Upper lobe of left lung (tissue), 6 donors: ENCODE data around the gene KIF1C. TPM values are rescaled to one million over a fixed set of nuclear protein-coding genes. Genes with fewer than 3 reads are reported as not detected.
A peak's percentile ranks its signal among the peaks of the same experiment; 100 is the strongest.

Source experiments
- ATAC-seq, 2 donors: fragments of 200-7000 bp; cut with Tn5 transposase; one replicate each; pipeline ENCODE4 v1.9.1; 2022; ENCODE audit warnings: mild to moderate bottlenecking in 2 of 2, moderate library complexity in 2 of 2; ENCODE audit not compliant: low FRiP score in 2 of 2
- DNase-seq, 2 donors: peaks; one replicate each; pipeline ENCODE4 v3.0.0-alpha.2; 2019 to 2020
- H3K27ac ChIP-seq, 4 donors: fragments of 200-600 bp; sonication (generic); one replicate each; pipeline ENCODE4 v1.5.1; 2016 to 2019
- H3K27me3 ChIP-seq, 4 donors: fragments of 200-600 bp; sonication (generic); one replicate each; pipeline ENCODE4 v1.5.1; 2017 to 2019
- H3K36me3 ChIP-seq, 4 donors: fragments of 200-600 bp; sonication (generic); one replicate each; pipeline ENCODE4 v1.5.1; 2016 to 2019
- H3K4me1 ChIP-seq, 4 donors: fragments of 200-600 bp; sonication (generic); one replicate each; pipeline ENCODE4 v1.5.1; 2018 to 2019
- H3K4me3 ChIP-seq, 4 donors: fragments of 200-600 bp; sonication (generic); one replicate each; pipeline ENCODE4 v1.5.1; 2017 to 2019; ENCODE audit warnings: mild to moderate bottlenecking in 2 of 4, moderate library complexity in 1 of 4
- H3K9me3 ChIP-seq, 4 donors: fragments of 200-600 bp; sonication (generic); one replicate each; pipeline ENCODE4 v1.5.1; 2018 to 2019
- EP300 ChIP-seq, 4 donors: sonication (generic); formaldehyde crosslinking; IDR thresholded peaks; one replicate each; pipeline ENCODE4 v1.5.1; 2017; ENCODE audit warnings: antibody characterized with exemption in 4 of 4, control low read depth in 2 of 4
- POLR2A ChIP-seq, 4 donors: fragments of 450-650 bp; IDR thresholded peaks; one replicate each; pipeline ENCODE4 v1.5.1; 2016 to 2017; ENCODE audit warnings: antibody characterized with exemption in 4 of 4, mild to moderate bottlenecking in 2 of 4
- POLR2AphosphoS5 ChIP-seq, 2 donors: sonication (generic); formaldehyde crosslinking; IDR thresholded peaks; one replicate each; pipeline ENCODE4 v1.5.1; 2017; ENCODE audit warnings: antibody characterized with exemption in 2 of 2
- WGBS, 2 donors: methylation state at CpG; one replicate each; pipeline ENCODE4 v1.1.5; 2017 to 2018; 5-methylcytosine and 5-hydroxymethylcytosine counted together
- total RNA-seq, 6 donors: library from RNA; depleted of rRNA in 4 of 6; stranded (reverse); fragments of >200 nt in 4 of 6; gene quantifications; one replicate each; pipeline versions ENCODE4 v1.1.0 to v1.2.1, GENCODE V29; 2016 to 2021
- TF ChIP-seq, protein P1 (sequence below), 6 experiments: fragments of 450-650 bp in 4 of 6; fragments of 200-600 bp in 2 of 6; sonication (generic) in 2 of 6; IDR thresholded peaks; one replicate each; pipeline ENCODE4 v1.5.1; 2016 to 2019; ENCODE audit warnings: antibody characterized with exemption in 6 of 6
- donor health status: DM: no; HTN: no; CAD: no; lungs with moderate emphysema.
- donor health status: DM: no; HTN: yes; CAD: no; lungs with severe emphysema.

KIF1C gene
- total RNA-seq, 6 donors from 2014 or later: 130 to 270 (median 206) TPM

DNA sequence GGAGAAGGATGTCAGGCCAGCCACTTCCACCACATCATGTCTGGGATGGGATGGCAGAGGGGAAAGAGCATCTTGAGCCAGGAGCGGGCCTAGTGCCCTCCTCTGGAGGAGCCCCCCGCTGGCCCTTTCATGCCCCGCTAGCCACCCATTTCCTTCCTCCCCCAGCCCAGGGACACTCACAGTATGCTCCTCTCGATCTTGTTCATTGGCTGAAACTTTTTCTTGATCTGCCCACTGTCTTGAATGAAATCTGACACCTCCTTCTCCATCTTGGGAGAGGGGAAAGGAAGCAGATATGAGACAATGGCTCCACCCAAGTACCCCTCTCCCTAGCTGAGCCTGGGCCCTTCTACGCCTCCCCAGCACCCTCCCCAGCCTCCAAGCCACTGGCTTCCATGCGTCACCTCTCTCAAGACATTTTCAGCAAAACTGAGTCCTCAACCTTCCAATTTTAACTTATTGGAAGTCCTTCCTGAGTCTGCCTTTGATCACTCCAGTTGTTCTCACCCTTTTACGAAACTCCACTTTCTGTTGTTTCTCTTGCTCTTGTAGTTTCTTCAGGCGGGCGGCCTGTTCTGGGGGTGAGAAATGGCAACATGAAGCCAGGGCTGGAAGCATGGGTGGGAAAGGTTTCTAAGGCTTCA, 37.3 kb upstream of the KIF1C start:
- DNase-seq (no peak), ATAC-seq (no peak)
- Histone ChIP-seq H3K36me3 (peaks cover 9 to 34% (median 28%) of the 10 kb centered on the region in 4 donors), H3K27me3 (no peaks in the 10 kb centered on the region), H3K4me3 (no peak overlapping the region), H3K9me3 (no peaks in the 10 kb centered on the region), H3K27ac (no peak overlapping the region), H3K4me1 (peaks cover 0 to 2% (median 1%) of the 10 kb centered on the region in 4 donors)
- TF ChIP-seq, protein P1, sequence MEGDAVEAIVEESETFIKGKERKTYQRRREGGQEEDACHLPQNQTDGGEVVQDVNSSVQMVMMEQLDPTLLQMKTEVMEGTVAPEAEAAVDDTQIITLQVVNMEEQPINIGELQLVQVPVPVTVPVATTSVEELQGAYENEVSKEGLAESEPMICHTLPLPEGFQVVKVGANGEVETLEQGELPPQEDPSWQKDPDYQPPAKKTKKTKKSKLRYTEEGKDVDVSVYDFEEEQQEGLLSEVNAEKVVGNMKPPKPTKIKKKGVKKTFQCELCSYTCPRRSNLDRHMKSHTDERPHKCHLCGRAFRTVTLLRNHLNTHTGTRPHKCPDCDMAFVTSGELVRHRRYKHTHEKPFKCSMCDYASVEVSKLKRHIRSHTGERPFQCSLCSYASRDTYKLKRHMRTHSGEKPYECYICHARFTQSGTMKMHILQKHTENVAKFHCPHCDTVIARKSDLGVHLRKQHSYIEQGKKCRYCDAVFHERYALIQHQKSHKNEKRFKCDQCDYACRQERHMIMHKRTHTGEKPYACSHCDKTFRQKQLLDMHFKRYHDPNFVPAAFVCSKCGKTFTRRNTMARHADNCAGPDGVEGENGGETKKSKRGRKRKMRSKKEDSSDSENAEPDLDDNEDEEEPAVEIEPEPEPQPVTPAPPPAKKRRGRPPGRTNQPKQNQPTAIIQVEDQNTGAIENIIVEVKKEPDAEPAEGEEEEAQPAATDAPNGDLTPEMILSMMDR (IDR thresholded peaks at IDR 0.05): no peak
- no peak for TF ChIP-seq EP300 (IDR thresholded peaks at IDR 0.05)
- no peak for TF ChIP-seq POLR2AphosphoS5 (IDR thresholded peaks at IDR 0.05)
- 89 to 90% methylated on average over 9 of the region's 9 CpGs for WGBS, 2 donors

DNA sequence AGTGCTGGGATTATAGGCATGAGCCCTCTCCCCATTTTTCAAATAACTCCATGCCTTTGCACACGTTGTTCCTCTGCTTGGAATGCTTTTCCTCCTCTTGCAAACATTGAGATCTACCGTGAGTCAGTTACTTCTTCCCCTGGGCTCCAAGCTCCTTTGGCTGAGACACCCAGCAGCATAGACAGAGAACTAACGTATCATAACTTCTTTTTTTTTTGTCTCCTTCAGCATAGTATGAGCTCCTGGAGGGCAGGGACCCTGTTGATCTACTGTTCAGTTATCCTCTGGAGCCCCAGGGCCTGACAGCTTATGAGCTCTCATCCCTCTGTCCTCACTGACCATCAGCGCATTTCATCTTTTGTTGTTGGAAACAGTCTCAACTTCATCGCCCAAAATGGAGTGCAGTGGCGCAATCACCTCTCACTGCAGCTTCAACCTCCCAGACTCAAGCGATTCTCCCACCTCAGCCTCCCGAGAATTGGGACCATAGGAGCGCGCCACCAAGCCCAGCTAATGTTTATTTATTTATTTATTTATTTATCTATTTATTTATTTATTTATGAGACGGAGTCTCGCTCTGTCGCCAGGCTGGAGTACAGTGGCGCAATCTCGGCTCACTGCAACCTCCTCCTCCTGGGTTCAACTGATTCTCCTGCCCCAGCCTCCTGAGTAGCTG, 32.3 kb upstream of the KIF1C start:
- DNase-seq: no peak
- Histone ChIP-seq H3K4me3 (peak overlapping the region in 1 of 4 donors; percentile 85), H3K4me1 (peaks cover 26 to 34% (median 29%) of the 10 kb centered on the region in 4 donors), H3K36me3 (peaks cover 4 to 29% (median 21%) of the 10 kb centered on the region in 4 donors), H3K27me3 (no peaks in the 10 kb centered on the region), H3K9me3 (no peaks in the 10 kb centered on the region), H3K27ac (peak overlapping the region; percentile 90 to 95 (median 94))
- ATAC-seq: no peak
- WGBS, 2 donors: 93 to 95% methylated on average over 15 of the region's 15 CpGs
- TF ChIP-seq, protein P1 (IDR thresholded peaks at IDR 0.05): no peak
- TF ChIP-seq POLR2AphosphoS5 (IDR thresholded peaks at IDR 0.05) (no peak), EP300 (IDR thresholded peaks at IDR 0.05) (no peak), POLR2A (IDR thresholded peaks at IDR 0.05) (no peak)

DNA sequence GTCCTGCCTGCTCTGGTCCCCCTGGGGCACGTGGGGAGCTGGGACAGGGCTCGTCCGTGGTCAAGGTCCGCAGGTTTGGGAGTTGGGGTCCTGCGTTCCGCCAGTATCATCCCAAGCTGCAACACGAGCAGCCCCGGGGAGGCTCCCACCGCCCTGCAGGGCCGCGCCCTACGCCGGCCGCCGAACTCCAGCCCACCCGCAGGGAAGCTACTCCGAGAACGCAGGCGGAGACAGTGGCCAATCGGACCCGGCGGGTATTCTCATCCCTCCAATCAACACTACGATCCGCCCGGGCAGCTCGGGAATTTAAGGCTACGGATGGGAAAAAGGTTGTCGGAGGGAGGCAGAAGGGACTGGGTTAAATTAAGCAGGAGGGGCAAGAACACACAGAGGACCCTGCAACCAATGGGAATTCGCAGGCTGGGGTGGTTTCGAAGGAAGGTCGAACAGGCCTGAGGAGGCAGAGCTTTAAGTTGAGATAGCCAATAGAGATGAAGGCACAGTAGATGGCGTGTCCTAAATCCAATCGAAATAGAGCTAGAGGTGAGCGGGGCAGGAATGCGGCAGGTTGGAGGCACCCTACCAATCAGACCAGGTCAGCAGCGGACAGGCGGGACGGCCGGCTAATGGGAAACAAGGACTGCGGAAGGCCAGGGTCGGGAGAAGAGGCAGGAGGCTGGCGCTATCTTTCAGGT, 30.8 kb upstream of the KIF1C start:
- Histone ChIP-seq H3K9me3 (no peaks in the 10 kb centered on the region), H3K4me3 (peak overlapping the region; percentile 51 to 85 (median 74)), H3K27me3 (no peaks in the 10 kb centered on the region), H3K36me3 (peaks cover 4 to 34% (median 19%) of the 10 kb centered on the region in 4 donors), H3K27ac (peak overlapping the region; percentile 90 to 95 (median 94)), H3K4me1 (peaks cover 26 to 34% (median 29%) of the 10 kb centered on the region in 4 donors)
- WGBS, 2 donors: 0% methylated on average over 16 to 28 of the region's 42 CpGs
- DNase-seq (peak; percentile 94 to 99), ATAC-seq (peak; percentile 93 to 97)
- no peak for TF ChIP-seq EP300 (IDR thresholded peaks at IDR 0.05)
- peak in 2 of 4 donors; percentile 22 to 33 for TF ChIP-seq POLR2A (IDR thresholded peaks at IDR 0.05)
- peak; percentile 3 to 43 for TF ChIP-seq POLR2AphosphoS5 (IDR thresholded peaks at IDR 0.05)
- TF ChIP-seq, protein P1 (IDR thresholded peaks at IDR 0.05): peak in 1 of 6 experiments; percentile 13

DNA sequence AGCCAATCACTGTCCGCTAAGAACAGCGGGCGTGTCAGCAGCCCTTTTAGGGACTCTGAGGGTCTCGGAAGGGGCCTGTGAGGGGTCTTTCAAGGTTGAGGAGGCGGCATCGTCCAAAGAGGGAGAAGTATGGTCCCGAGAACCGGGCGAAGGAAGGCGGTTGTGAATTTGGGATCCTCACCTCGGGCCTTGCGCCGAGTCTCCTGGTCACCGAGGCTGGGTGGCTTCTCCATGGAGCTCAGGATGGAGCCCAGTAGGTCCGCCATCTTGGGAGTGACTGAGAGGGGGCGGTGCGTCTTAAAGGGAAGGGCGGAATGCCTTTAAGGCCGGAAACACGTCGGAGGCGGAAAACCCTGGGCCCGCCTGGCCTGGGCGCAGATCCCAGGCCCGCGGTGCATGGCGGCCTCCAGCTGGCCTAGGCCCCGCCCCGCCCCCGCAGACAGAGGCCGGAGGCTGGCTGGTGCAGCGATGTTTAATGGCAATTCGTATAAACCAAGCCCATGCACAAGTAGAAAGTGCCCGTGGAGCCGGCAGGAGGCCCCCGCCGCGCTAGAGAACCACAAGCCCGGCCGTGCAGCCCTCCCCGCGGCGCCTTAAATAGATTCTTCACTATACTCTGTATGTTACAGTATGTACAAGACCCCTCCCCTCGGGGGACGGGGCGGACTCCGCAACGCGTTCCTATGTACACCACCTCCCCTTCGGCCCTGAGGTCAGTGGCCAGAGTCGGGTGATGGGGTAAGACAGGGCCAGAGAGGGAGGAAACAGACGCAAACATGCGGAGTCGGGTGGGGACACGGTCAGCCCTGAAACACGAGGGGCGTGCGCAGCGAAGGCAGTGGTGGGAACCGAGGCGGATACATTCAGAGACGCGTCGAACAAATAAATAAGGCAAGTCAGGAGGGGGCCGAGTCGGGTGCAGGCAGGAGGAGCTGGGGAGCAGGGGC, 29.9 kb upstream of the KIF1C start, which contains the start of gene SPAG7:
TSS of gene SPAG7 (minus strand) at position 279 of the 947 bp plus-strand sequence. CDS start at position 266, 13 bp downstream.
- peaks cover 9 to 42% (median 27%) of the 10 kb centered on the region in 4 donors for H3K36me3 ChIP-seq
- peak; percentile 91 to 95 for ATAC-seq
- H3K27me3 ChIP-seq: no peaks in the 10 kb centered on the region
- H3K9me3 ChIP-seq: no peaks in the 10 kb centered on the region
- TF ChIP-seq, protein P1 (IDR thresholded peaks at IDR 0.05): peak in 3 of 6 experiments; percentile 10 to 15 (median 12)
- TF ChIP-seq POLR2A (IDR thresholded peaks at IDR 0.05) (peak in 2 of 4 donors; percentile 56 to 88), POLR2AphosphoS5 (IDR thresholded peaks at IDR 0.05) (peak; percentile 89 to 93), EP300 (IDR thresholded peaks at IDR 0.05) (no peak)
- 0 to 1% methylated on average over 33 to 62 of the region's 66 CpGs for WGBS, 2 donors
- peak within 1 kb of the TSS; percentile 90 to 95 (median 94) for H3K27ac ChIP-seq
- peak within 1 kb of the TSS; percentile 60 to 85 (median 74) for H3K4me3 ChIP-seq
- H3K4me1 ChIP-seq: peaks cover 26 to 34% (median 29%) of the 10 kb centered on the region in 4 donors
- peak; percentile 96 to 97 for DNase-seq
